ENCODE data around the gene F2RL1.
"Not testable (repeated sequence)": the region's sequence is repeated elsewhere in the genome, so short reads cannot be mapped to it uniquely, and the experiment has no call there.

The F2RL1 gene

GRCh38 chr5:76851728-76852369, 33.0 kb downstream of the F2RL1 start:
- DNase-seq (ENCODE audit: low read depth) = no peak

GRCh38 chr5:76852772-76853171, 33.9 kb downstream of the F2RL1 start:
- DNase-seq (ENCODE audit: low read depth) = no peak

GRCh38 chr5:76853741-76854140, 34.9 kb downstream of the F2RL1 start:
- DNase-seq (ENCODE audit: low read depth) = not testable (repeated sequence)

- DNase-seq (ENCODE audit: low read depth) = no peak
Measured at GRCh38 chr5:76854644-76855043, 35.8 kb downstream of the F2RL1 start.

GRCh38 chr5:76855501-76855900, 36.7 kb downstream of the F2RL1 start:
- DNase-seq (ENCODE audit: low read depth) = not testable (repeated sequence)

- no peak for DNase-seq (ENCODE audit: low read depth)
Measured at GRCh38 chr5:76855961-76856360, 37.1 kb downstream of the F2RL1 start.

GRCh38 chr5:76856800-76857199, 38.0 kb downstream of the F2RL1 start:
- DNase-seq (ENCODE audit: low read depth) = not testable (repeated sequence)

- DNase-seq (ENCODE audit: low read depth) = no peak
Measured at GRCh38 chr5:76859591-76860247, 40.9 kb downstream of the F2RL1 start.

- no peak for DNase-seq (ENCODE audit: low read depth)
Measured at GRCh38 chr5:76861612-76862011, 42.8 kb downstream of the F2RL1 start.

GRCh38 chr5:76863001-76863400, 44.2 kb downstream of the F2RL1 start:
- DNase-seq (ENCODE audit: low read depth) = no peak

- DNase-seq (ENCODE audit: low read depth) = no peak
Measured at GRCh38 chr5:76866503-76866902, 47.7 kb downstream of the F2RL1 start.

- DNase-seq (ENCODE audit: low read depth) = no peak
Measured at GRCh38 chr5:76867038-76867437, 48.2 kb downstream of the F2RL1 start.

- peak; percentile 12 for DNase-seq (ENCODE audit: low read depth)
Measured at GRCh38 chr5:76867827-76868693, 49.2 kb downstream of the F2RL1 start.

GRCh38 chr5:76870046-76870445, 51.2 kb downstream of the F2RL1 start:
- DNase-seq (ENCODE audit: low read depth) = no peak

- no peak for DNase-seq (ENCODE audit: low read depth)
Measured at GRCh38 chr5:76874088-76874581, 55.3 kb downstream of the F2RL1 start.
